Endometrial microvascular endothelial cells (primary cell): ENCODE measurements around the gene SRSF5. TPM values are rescaled to one million over a fixed set of nuclear protein-coding genes. Genes with fewer than 3 reads are reported as not detected.

Source experiments
- total RNA-seq: library from RNA; depleted of rRNA; stranded (reverse); fragments of >200 nt; gene quantifications from one replicate; pipeline ENCODE4 v1.2.3, GENCODE V29; 2015; ENCODE audit errors: inconsistent ontology term

The SRSF5 gene
- total RNA-seq, 1 donor from 2014 or later: 135 TPM

Other genes starting within 250 kb of the SRSF5 start
- gene CCDC177, start 192.3 kb upstream of the SRSF5 start, total RNA-seq: not detected
- gene SUSD6, start 155.5 kb upstream of the SRSF5 start, total RNA-seq: 12.5 TPM
- not detected for gene SLC10A1, start 30.1 kb downstream of the SRSF5 start, total RNA-seq
- gene SMOC1, start 112.3 kb downstream of the SRSF5 start, total RNA-seq: not detected